ENCODE data around the gene TMEM123. TPM values are rescaled to one million over a fixed set of nuclear protein-coding genes. Genes with fewer than 3 reads are reported as not detected.

Gene TMEM123
- total and polyA plus RNA-seq, 2 of the 8 experiments (the other 6 are each of a cell fraction or from before 2014, with no cell fraction given), result 75.5 to 80.1 TPM

GRCh38 chr11:102399189-102399588 is 53.4 kb downstream of the TMEM123 start:
- H4K20me1 ChIP-seq (replicated peaks in 1 of 2; ENCODE audit: control insufficient read depth in 1 of 2, insufficient read depth in 2 of 2, low read length in 2 of 2), result no peaks in the 10 kb centered on the region
- H2BK15ac ChIP-seq (ENCODE audit: low read length), result no peak overlapping the region
- POLR2A ChIA-PET (ENCODE audit: partially characterized antibody), result interaction anchor here (0.7 kb wide), 1 partner anchor 517 kb away, joined by 3 read pairs; no protein-coding TSS in a partner anchor
- no peak overlapping the region for H2BK12ac ChIP-seq (ENCODE audit: low read depth, low read length)
- no peak overlapping the region for H4K8ac ChIP-seq (ENCODE audit: extremely low read depth, insufficient read depth, low read length)
- H2AFZ ChIP-seq (ENCODE audit: low read length), result no peak overlapping the region
- H3K4me1 ChIP-seq (replicated peaks in 1 of 4; ENCODE audit: control insufficient read depth in 3 of 4, insufficient read depth in 4 of 4, low read length in 3 of 4), result no peaks in the 10 kb centered on the region
- H3K79me2 ChIP-seq (ENCODE audit: control insufficient read depth in 1 of 2, insufficient read depth in 2 of 2, low read length in 2 of 2), result no peaks in the 10 kb centered on the region
- H3K4me2 ChIP-seq (ENCODE audit: insufficient read depth in 1 of 2, low read depth in 2 of 2, low read length in 2 of 2), result no peak overlapping the region
- H3K79me1 ChIP-seq (ENCODE audit: low read depth, low read length), result no peaks in the 10 kb centered on the region
- H3K23ac ChIP-seq (ENCODE audit: insufficient read length), result no peak overlapping the region
- peaks cover 0 to 17% (median 4%) of the 10 kb centered on the region in 4 experiments; a peak in 4 of 8 replicates for H3K36me3 ChIP-seq (ENCODE audit: control insufficient read depth in 2 of 4, insufficient read depth in 4 of 4, low read length in 3 of 4)
- H3K9ac ChIP-seq (replicated peaks in 1 of 4; ENCODE audit: extremely low read depth in 1 of 4, low read depth in 3 of 4, low read length in 3 of 4), result no peak overlapping the region
- no peak for DNase-seq (ENCODE audit: low read depth in 1 of 2, low spot score in 2 of 2)
- no peak overlapping the region for H3K27ac ChIP-seq (ENCODE audit: low read depth, low read length)
- H4K5ac ChIP-seq (ENCODE audit: insufficient read length, low read depth, low read length), result no peak overlapping the region
- CTCF ChIA-PET (ENCODE audit: partially characterized antibody), result interaction anchor here (0.6 to 12.4 kb wide), 5 partner anchors 8 to 80 kb away, joined by 3 to 115 read pairs (median 5); no protein-coding TSS in a partner anchor
- no peak overlapping the region for H4K91ac ChIP-seq (replicated peaks; ENCODE audit: insufficient read length, low read length)
- no peak overlapping the region for H2BK5ac ChIP-seq (ENCODE audit: low read depth, low read length)
- no peak overlapping the region for H3K18ac ChIP-seq (ENCODE audit: extremely low read depth, low read length)
- H3K14ac ChIP-seq (ENCODE audit: insufficient read length), result no peak overlapping the region
- no peak for FAIRE-seq
- no peaks in the 10 kb centered on the region for H3K23me2 ChIP-seq (ENCODE audit: low read depth, low read length)
- 100% methylated on average over 2 of the region's 2 CpGs; no CpG with 5 or more reads in 1 of the 2 experiments for WGBS, 2 experiments (ENCODE audit: extremely low coverage in 1 of 2, insufficient coverage in 1 of 2, insufficient read length in 1 of 2, insufficient replicate concordance in 2 of 2, low coverage in 1 of 2, low lambda C conversion rate in 2 of 2, missing lambda C conversion rate in 1 of 2)
- H3K4me3 ChIP-seq (ENCODE audit: extremely low read depth in 1 of 4, insufficient read depth in 2 of 4, low read depth in 3 of 4, low read length in 4 of 4), result no peak overlapping the region
- no peak overlapping the region for H3K4ac ChIP-seq (replicated peaks; ENCODE audit: insufficient read length, low read depth, low read length)
- no peak overlapping the region for H2BK120ac ChIP-seq (replicated peaks; ENCODE audit: low read depth, low read length)
- H3K27me3 ChIP-seq (replicated peaks in 1 of 4; ENCODE audit: control insufficient read depth in 3 of 4, extremely low read depth in 1 of 4, insufficient read depth in 3 of 4, low read length in 3 of 4), result no peaks in the 10 kb centered on the region
- TF ChIP-seq NRF1 (IDR thresholded peaks at IDR 0.05; ENCODE audit: low read depth, low read length) (no peak), CREB1 (IDR thresholded peaks at IDR 0.05) (no peak), PHF8 (conservative IDR thresholded peaks at IDR 0.05; ENCODE audit: low read depth, low read length) (no peak), NANOG (IDR thresholded peaks at IDR 0.05; ENCODE audit: insufficient read depth, low read depth, low read length, poor library complexity, severe bottlenecking) (no peak), POLR2A (IDR thresholded peaks at IDR 0.05; ENCODE audit: control extremely low read depth in 1 of 2, low read depth in 2 of 2, low read length in 2 of 2) (no peak), FOSL1 (IDR thresholded peaks at IDR 0.05; ENCODE audit: insufficient read depth, low read depth, low read length) (no peak)
- no peaks in the 10 kb centered on the region for H3K9me3 ChIP-seq (ENCODE audit: insufficient read depth in 2 of 2, low read depth in 1 of 2, low read length in 1 of 2)
- H3K56ac ChIP-seq (replicated peaks; ENCODE audit: insufficient read length, low read depth, low read length), result no peak overlapping the region
- H2AK5ac ChIP-seq (ENCODE audit: low read depth, low read length), result no peak overlapping the region
- no peak overlapping the region for H2BK20ac ChIP-seq (ENCODE audit: low read length)
